Body of pancreas (tissue), 4 donors: ENCODE data around the gene C16orf74. TPM values are rescaled to one million over a fixed set of nuclear protein-coding genes. Genes with fewer than 3 reads are reported as not detected.

ENCODE experiments used
- ATAC-seq: fragments of 150-250 bp; one replicate; pipeline ENCODE4 v1.9.1; 2016
- DNase-seq, 4 donors: peaks; one replicate each; pipeline ENCODE4 v3.0.0-alpha.2; 2019
- H3K27ac ChIP-seq, 4 donors: fragments of 200-600 bp; sonication (generic); 1 replicate in 3 of 4; 2 replicates in 1 of 4; pipeline versions ENCODE4 v1.5.1 to v1.6.1; 2016 to 2019; ENCODE audit warnings: mild to moderate bottlenecking in 1 of 4, mixed read lengths in 1 of 4, moderate library complexity in 1 of 4
- H3K27me3 ChIP-seq, 2 donors: fragments of 200-600 bp; sonication (generic); one replicate each; pipeline ENCODE4 v1.6.0; 2016; ENCODE audit warnings: mild to moderate bottlenecking in 1 of 2
- H3K36me3 ChIP-seq, 2 donors: fragments of 200-600 bp; sonication (generic); replicated peaks in 1 of 2; 2 replicates each; pipeline ENCODE4 v1.5.1; 2016; ENCODE audit warnings: low read depth in 2 of 2; ENCODE audit not compliant: insufficient read depth in 1 of 2
- H3K4me1 ChIP-seq: fragments of 200-600 bp; sonication (generic); one replicate; pipeline ENCODE4 v1.6.0; 2016
- H3K4me3 ChIP-seq, 2 donors: fragments of 200-600 bp; sonication (generic); 1 replicate in 1 of 2; 2 replicates in 1 of 2; pipeline ENCODE4 v1.5.1; 2016 to 2019
- H3K9me3 ChIP-seq, 3 donors: fragments of 200-600 bp; sonication (generic); 1 replicate in 2 of 3; 2 replicates in 1 of 3; pipeline ENCODE4 v1.5.1; 2016
- POLR2A ChIP-seq, 3 donors: fragments of 450-650 bp; IDR thresholded peaks; one replicate each; pipeline ENCODE4 v1.6.1; 2016; ENCODE audit warnings: antibody characterized with exemption in 3 of 3, mild to moderate bottlenecking in 2 of 3
- whole genome bisulfite sequencing, 2 donors: methylation state at CpG; one replicate each; pipeline ENCODE4 v1.1.5; 2017; 5-methylcytosine and 5-hydroxymethylcytosine counted together
- intact Hi-C: fragments of 100-400 bp; cut with DNase I; formaldehyde crosslinking; loops from one replicate; pipeline ENCODE4 v1.15.1; 2023
- total RNA-seq, 2 donors: library from RNA; depleted of rRNA; stranded (reverse); fragments of >200 nt; gene quantifications; one replicate each; pipeline ENCODE4 v1.1.0, GENCODE V29; 2016
- TF ChIP-seq, protein P1 (sequence below), 7 experiments: fragments of 450-650 bp in 4 of 7; fragments of 200-600 bp in 3 of 7; sonication (generic) in 3 of 7; IDR thresholded peaks; one replicate each; pipeline ENCODE4 v1.5.1; 2016 to 2019; ENCODE audit warnings: antibody characterized with exemption in 7 of 7

Gene C16orf74
- total RNA-seq, 2 donors from 2014 or later = 1.0 to 5.9 TPM

DNA sequence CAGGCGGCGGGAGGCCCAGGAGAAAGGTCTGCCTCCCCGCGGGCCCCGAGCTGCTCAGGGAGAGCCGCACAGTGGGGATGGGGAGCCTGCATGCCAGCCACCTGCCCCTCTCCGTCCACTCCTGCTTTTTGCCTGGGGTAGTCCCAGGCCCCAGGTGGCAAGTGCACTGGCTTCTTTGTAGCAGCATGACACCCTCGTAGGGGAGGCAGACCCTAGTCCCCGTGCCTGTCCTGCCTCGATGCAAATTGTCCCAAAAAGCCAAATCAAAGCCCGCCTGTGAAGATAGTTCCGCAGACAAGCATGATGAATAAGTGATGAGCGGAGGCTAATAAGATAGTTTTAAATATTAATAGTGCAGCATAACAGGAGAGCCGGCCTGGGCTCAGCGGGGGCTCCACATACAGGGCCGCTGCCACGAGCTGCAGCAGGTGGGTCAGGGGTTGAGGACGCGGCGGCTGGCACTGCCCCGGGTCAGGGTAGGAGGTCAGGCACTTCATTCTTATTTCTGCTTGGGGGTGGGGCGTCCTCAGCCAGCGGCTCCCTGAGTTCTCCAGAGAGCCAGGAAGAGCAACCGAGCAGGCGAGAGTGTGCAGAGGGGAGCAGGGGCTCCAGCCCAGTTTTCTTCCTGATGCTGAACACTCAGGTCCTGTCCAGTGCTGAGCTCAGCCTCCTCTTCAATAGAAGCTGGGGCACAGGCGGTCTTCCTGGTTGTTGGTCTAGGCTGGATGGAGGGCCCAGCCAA lies 89.0 kb downstream of the C16orf74 start:
- Histone ChIP-seq H3K9me3 (no peaks in the 10 kb centered on the region), H3K36me3 (peaks cover 49 to 53% of the 10 kb centered on the region in 2 donors), H3K4me3 (no peak overlapping the region), H3K27ac (no peak overlapping the region), H3K27me3 (no peaks in the 10 kb centered on the region), H3K4me1 (peaks cover 8% of the 10 kb centered on the region)
- DNase-seq = no peak
- TF ChIP-seq, protein P1, sequence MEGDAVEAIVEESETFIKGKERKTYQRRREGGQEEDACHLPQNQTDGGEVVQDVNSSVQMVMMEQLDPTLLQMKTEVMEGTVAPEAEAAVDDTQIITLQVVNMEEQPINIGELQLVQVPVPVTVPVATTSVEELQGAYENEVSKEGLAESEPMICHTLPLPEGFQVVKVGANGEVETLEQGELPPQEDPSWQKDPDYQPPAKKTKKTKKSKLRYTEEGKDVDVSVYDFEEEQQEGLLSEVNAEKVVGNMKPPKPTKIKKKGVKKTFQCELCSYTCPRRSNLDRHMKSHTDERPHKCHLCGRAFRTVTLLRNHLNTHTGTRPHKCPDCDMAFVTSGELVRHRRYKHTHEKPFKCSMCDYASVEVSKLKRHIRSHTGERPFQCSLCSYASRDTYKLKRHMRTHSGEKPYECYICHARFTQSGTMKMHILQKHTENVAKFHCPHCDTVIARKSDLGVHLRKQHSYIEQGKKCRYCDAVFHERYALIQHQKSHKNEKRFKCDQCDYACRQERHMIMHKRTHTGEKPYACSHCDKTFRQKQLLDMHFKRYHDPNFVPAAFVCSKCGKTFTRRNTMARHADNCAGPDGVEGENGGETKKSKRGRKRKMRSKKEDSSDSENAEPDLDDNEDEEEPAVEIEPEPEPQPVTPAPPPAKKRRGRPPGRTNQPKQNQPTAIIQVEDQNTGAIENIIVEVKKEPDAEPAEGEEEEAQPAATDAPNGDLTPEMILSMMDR (IDR thresholded peaks at IDR 0.05) = no peak
- no peak for TF ChIP-seq POLR2A (IDR thresholded peaks at IDR 0.05)
- intact Hi-C loops = no loop called here
- WGBS, 2 donors = 91 to 93% methylated on average over 13 to 26 of the region's 26 CpGs
- no peak for ATAC-seq

DNA sequence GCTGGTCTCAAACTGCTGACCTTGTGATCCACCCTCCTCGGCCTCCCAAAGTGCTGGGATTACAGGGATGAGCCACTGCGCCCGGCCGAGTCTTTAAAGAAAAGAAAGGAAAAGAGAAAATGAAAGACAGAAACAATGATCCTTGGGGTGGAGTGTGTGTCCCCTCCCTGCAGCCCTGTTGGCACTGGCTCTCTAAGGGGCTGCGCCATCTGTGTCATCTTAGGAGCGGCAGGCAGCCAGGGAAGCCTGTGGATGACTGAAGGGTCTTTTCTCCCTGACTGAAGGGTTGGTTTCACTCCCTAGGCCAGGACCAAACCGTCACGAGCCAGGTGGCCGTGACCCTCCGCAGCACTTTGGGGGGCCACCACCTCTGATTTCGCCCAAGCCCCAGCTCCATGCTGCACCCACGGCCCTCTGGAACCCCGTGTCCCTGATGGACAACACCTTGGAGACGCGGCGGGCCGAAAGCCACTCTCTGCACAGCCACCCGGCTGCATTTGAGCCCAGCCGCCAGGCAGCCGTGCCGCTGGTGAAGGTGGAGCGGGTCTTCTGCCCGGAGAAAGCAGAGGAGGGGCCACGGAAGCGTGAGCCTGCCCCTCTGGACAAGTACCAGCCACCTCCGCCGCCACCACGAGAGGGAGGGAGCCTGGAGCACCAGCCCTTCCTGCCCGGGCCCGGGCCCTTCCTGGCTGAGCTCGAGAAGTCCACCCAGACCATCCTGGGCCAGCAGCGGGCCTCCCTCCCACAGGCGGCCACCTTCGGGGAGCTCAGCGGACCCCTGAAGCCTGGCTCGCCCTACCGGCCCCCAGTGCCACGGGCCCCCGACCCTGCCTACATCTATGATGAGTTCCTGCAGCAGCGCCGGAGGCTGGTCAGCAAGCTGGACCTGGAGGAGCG lies 89.8 kb downstream of the C16orf74 start:
- TF ChIP-seq, protein P1 (IDR thresholded peaks at IDR 0.05) = no peak
- TF ChIP-seq POLR2A (IDR thresholded peaks at IDR 0.05) = no peak
- no peak for DNase-seq

DNA sequence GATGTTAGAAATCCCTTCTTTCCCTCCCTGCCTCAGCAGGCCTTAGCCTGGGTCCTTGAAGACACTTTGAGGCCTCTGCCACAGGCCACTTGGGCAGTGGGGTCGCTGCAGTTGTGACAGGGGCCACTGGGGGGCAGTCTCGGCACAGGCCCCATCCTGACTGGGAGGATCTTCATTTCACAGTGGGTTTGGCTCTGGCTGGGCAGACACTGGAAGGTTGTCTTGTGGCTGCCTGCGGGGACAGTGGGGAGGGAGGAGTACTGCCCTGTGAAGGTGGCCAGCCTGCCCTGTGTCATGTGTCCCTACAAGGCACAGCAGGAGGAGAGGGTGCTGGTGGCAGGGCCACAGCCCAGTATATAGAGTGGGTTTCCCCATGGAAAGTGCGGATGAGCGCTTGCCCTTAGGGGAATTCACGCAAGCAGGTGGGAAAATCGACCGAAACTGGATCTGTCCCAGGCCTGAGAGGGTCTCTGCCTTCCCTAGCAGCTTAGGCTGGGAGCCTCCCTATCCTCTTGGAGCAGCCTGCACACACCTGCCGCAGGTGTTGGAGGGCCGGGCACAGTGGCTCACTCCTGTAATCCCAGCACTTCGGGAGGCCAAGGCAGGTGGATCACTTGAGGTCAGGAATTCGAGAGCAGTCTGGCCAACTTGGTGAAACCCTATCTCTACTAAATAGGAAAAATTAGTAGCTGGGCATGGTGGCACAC lies 90.9 kb downstream of the C16orf74 start:
- intact Hi-C loops = no loop called here
- H3K36me3 ChIP-seq = peaks cover 40 to 53% of the 10 kb centered on the region in 2 donors
- ATAC-seq = peak; percentile 63
- DNase-seq = peak; percentile 56 to 76 (median 63)
- H3K27ac ChIP-seq = no peak overlapping the region
- H3K9me3 ChIP-seq = no peaks in the 10 kb centered on the region
- peaks cover 8% of the 10 kb centered on the region for H3K4me1 ChIP-seq
- 73% methylated on average over 8 to 11 of the region's 12 CpGs for WGBS, 2 donors
- H3K4me3 ChIP-seq = no peak overlapping the region
- TF ChIP-seq, protein P1 (IDR thresholded peaks at IDR 0.05) = peak; percentile 65 to 86 (median 74)
- TF ChIP-seq POLR2A (IDR thresholded peaks at IDR 0.05) = no peak
- H3K27me3 ChIP-seq = no peaks in the 10 kb centered on the region

More for the DNA sequence above, 89.8 kb downstream of the C16orf74 start:
- Histone ChIP-seq H3K36me3 (peaks cover 47 to 54% of the 10 kb centered on the region in 2 donors), H3K27me3 (no peaks in the 10 kb centered on the region), H3K4me3 (no peak overlapping the region), H3K9me3 (no peaks in the 10 kb centered on the region), H3K27ac (no peak overlapping the region), H3K4me1 (peaks cover 8% of the 10 kb centered on the region)
- intact Hi-C loops = no loop called here
- 88 to 96% methylated on average over 8 to 28 of the region's 42 CpGs for WGBS, 2 donors
- ATAC-seq = no peak

DNA sequence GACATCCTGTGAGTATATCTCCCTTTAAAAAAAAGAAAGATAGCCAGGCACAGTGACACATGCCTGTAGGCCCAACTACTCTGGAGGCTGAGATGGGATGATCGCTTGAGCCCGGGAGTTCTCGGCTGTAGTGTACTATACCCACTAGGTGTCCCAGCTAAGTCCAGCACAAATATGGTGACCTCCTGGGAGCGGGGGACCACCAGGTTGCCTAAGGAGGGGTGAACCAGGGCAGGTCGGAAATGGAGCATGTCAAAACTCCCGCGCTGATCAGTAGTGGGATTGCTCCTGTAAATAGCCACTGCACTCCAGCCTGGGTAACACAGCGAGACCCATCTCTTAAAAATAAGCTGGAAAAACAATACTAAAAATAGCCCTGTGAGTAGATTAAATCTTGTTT lies 91.6 kb downstream of the C16orf74 start:
- 92 to 95% methylated on average over 8 of the region's 8 CpGs for WGBS, 2 donors
- H3K27me3 ChIP-seq = no peaks in the 10 kb centered on the region
- peaks cover 8% of the 10 kb centered on the region for H3K4me1 ChIP-seq
- ATAC-seq (no peak), DNase-seq (no peak)
- peaks cover 42 to 50% of the 10 kb centered on the region in 2 donors for H3K36me3 ChIP-seq
- intact Hi-C loops = no loop called here
- TF ChIP-seq POLR2A (IDR thresholded peaks at IDR 0.05) = no peak
- TF ChIP-seq, protein P1 (IDR thresholded peaks at IDR 0.05) = no peak
- H3K4me3 ChIP-seq = no peak overlapping the region
- H3K9me3 ChIP-seq = no peaks in the 10 kb centered on the region
- H3K27ac ChIP-seq = no peak overlapping the region
